K562 (cell line): ENCODE data around the gene BCL10. TPM values are rescaled to one million over a fixed set of nuclear protein-coding genes. Genes with fewer than 3 reads are reported as not detected.

Source experiments
- BRD4 ChIP-seq: fragments of 200-600 bp; sonication (generic); IDR thresholded peaks from 2 replicates; pipeline ENCODE4 v1.6.1; 2017; ENCODE audit warnings: inconsistent platforms
- BRF2 ChIP-seq: IDR thresholded peaks from 3 replicates; pipeline ENCODE4 v1.6.1; 2011; ENCODE audit warnings: borderline replicate concordance, mild to moderate bottlenecking; ENCODE audit not compliant: insufficient read length, insufficient read depth
- DPF2 ChIP-seq: fragments of 450-650 bp; IDR thresholded peaks from 2 replicates; pipeline ENCODE4 v1.6.1; 2016
- HOMEZ ChIP-seq: fragments of 250-450 bp; sonication (Bioruptor Pico); IDR thresholded peaks from 2 replicates; pipeline ENCODE4 v1.4.0; 2020; ENCODE audit warnings: mild to moderate bottlenecking, moderate library complexity
- KDM2B ChIP-seq: fragments of 250-450 bp; sonication (Bioruptor Pico); IDR thresholded peaks from 2 replicates; pipeline ENCODE4 v1.8.0; 2021; ENCODE audit warnings: mild to moderate bottlenecking, moderate library complexity
- MCM7 ChIP-seq, 2 experiments: fragments of 450-650 bp; IDR thresholded peaks; 2 replicates each; pipeline ENCODE4 v1.6.1; 2016 to 2018
- NFE2L1 ChIP-seq: fragments of 450-650 bp; IDR thresholded peaks from 2 replicates; pipeline ENCODE4 v1.6.1; 2016; ENCODE audit warnings: missing genetic modification characterization, low read depth, mild to moderate bottlenecking, missing compliant biosample characterization, moderate library complexity, borderline replicate concordance
- NR4A1 ChIP-seq, 2 experiments: fragments of 250-450 bp in 1 of 2; fragments of 450-650 bp in 1 of 2; sonication (Bioruptor Pico) in 1 of 2; IDR thresholded peaks; 2 replicates each; pipeline versions ENCODE4 v1.4.0 to v1.6.1; 2016 to 2020; ENCODE audit warnings: mild to moderate bottlenecking in 2 of 2, missing compliant biosample characterization in 1 of 2, missing genetic modification characterization in 1 of 2, moderate library complexity in 1 of 2
- SMARCB1 ChIP-seq: IDR thresholded peaks from 2 replicates; pipeline ENCODE4 v1.6.1; 2011; ENCODE audit warnings: improper control_type of control experiment, low read depth; ENCODE audit not compliant: insufficient read length
- SMARCC2 ChIP-seq: fragments of 450-650 bp; IDR thresholded peaks from 2 replicates; pipeline ENCODE4 v1.6.1; 2017; ENCODE audit warnings: antibody characterized with exemption, moderate library complexity, mild to moderate bottlenecking, low read depth
- TEAD4 ChIP-seq, 2 experiments: sonication (generic) in 1 of 2; formaldehyde crosslinking in 1 of 2; IDR thresholded peaks; 2 replicates each; pipeline versions ENCODE4 v1.6.1 to v1.8.0; 2012 to 2022; ENCODE audit warnings: borderline replicate concordance in 1 of 2, inconsistent platforms in 1 of 2, low read length in 1 of 2, mild to moderate bottlenecking in 1 of 2, missing genetic modification reagents in 1 of 2
- THRA ChIP-seq: fragments of 450-650 bp; IDR thresholded peaks from 2 replicates; pipeline ENCODE4 v1.6.1; 2017; ENCODE audit warnings: mild to moderate bottlenecking, moderate library complexity
- ZBTB9 ChIP-seq: fragments of 450-650 bp; formaldehyde crosslinking; IDR thresholded peaks from 2 replicates; pipeline ENCODE4 v1.4.0; 2020; ENCODE audit warnings: mild to moderate bottlenecking, moderate library complexity
- ZNF449 ChIP-seq: fragments of 250-450 bp; sonication (Bioruptor Pico); IDR thresholded peaks from 2 replicates; pipeline ENCODE4 v1.8.0; 2022; ENCODE audit warnings: moderate library complexity, mild to moderate bottlenecking, inconsistent platforms
- ZNF609 ChIP-seq: sonication (generic); formaldehyde crosslinking; IDR thresholded peaks from 2 replicates; pipeline ENCODE4 v1.8.1; 2023; ENCODE audit warnings: missing genetic modification reagents, mild to moderate bottlenecking, borderline replicate concordance
- polyA plus RNA-seq, 8 experiments: library from polyadenylated mRNA; depleted of rRNA in 4 of 8; stranded (reverse) in 5 of 8; unstranded in 3 of 8; fragments of >200 nt; fragmentation: Nextera tagmentation in 2 of 8; fragmentation: Illumina TruSeq in 1 of 8; extraction: Ambion mirVana in 2 of 8; extraction: Trizol in 1 of 8; gene quantifications; 2 replicates each; pipeline versions ENCODE4 v1.2.1 to v1.2.3, GENCODE V29; 2011 to 2014; ENCODE audit warnings: inconsistent platforms in 1 of 8, missing spikeins in 1 of 8
- total RNA-seq, 7 experiments: library from RNA; depleted of rRNA in 6 of 7; stranded (reverse); fragments of >200 nt in 6 of 7; fragmentation: Illumina TruSeq in 2 of 7; extraction: Trizol in 2 of 7; gene quantifications; 2 replicates each; pipeline versions ENCODE4 v1.2.1 to v1.2.3, GENCODE V29; 2011 to 2021; ENCODE audit warnings: low replicate concordance in 1 of 7

Gene BCL10
- total and polyA plus RNA-seq, 9 of the 15 experiments (the other 6 are each of a cell fraction or from before 2014, with no cell fraction given), result 8.0 to 19.4 (median 12.3) TPM

- TF ChIP-seq ZNF609 (CRISPR knock-in tag), result no peak
- TF ChIP-seq MCM7 (IDR thresholded peaks at IDR 0.05), result no peak
- TF ChIP-seq NR4A1 (CRISPR knock-in tag; IDR thresholded peaks at IDR 0.05), result no peak
- no peak for TF ChIP-seq NR4A1 (tag; IDR thresholded peaks at IDR 0.05)
- TF ChIP-seq NFE2L1 (tag), result no peak
- TF ChIP-seq THRA, result no peak
- peak; percentile 47; the same call in 1 of the 2 replicates for TF ChIP-seq TEAD4 (IDR thresholded peaks at IDR 0.05; ENCODE audit: low read length)
- no peak for TF ChIP-seq TEAD4 (CRISPR knock-in tag; IDR thresholded peaks at IDR 0.05; ENCODE audit: borderline replicate concordance)
- TF ChIP-seq SMARCC2, result peak; percentile 58; the same call in 1 of the 2 replicates
- no peak for TF ChIP-seq ZNF449 (CRISPR knock-in tag)
- peak; percentile 96 for TF ChIP-seq DPF2
- no peak for TF ChIP-seq SMARCB1
- TF ChIP-seq ZBTB9 (CRISPR knock-in tag), result no peak
- no peak for TF ChIP-seq BRD4
- no peak for TF ChIP-seq KDM2B (CRISPR knock-in tag)
- TF ChIP-seq BRF2, result no peak
- TF ChIP-seq HOMEZ (CRISPR knock-in tag), result no peak
Observed at GRCh38 chr1:85278853-85279314, 2.5 kb upstream of the BCL10 start (continued).
